Tibial nerve (tissue), 4 donors: ENCODE data around the gene OR2S2.
"Not testable (repeated sequence)": the region's sequence is repeated elsewhere in the genome, so short reads cannot be mapped to it uniquely, and the experiment has no call there.

Source experiments
- CTCF ChIP-seq, 5 experiments: fragments of 200-600 bp in 3 of 5; fragments of 450-650 bp in 2 of 5; sonication (generic) in 3 of 5; IDR thresholded peaks; one replicate each; pipeline ENCODE4 v1.5.1; 2016 to 2019; ENCODE audit warnings: antibody characterized with exemption in 5 of 5, mild to moderate bottlenecking in 3 of 5, moderate library complexity in 2 of 5
- EP300 ChIP-seq, 2 donors: sonication (generic); formaldehyde crosslinking; IDR thresholded peaks; one replicate each; pipeline ENCODE4 v1.6.1; 2017; ENCODE audit warnings: antibody characterized with exemption in 2 of 2, mild to moderate bottlenecking in 1 of 2

GRCh38 chr9:35993136-35993535 is 35.2 kb upstream of the OR2S2 start:
- not testable (repeated sequence) for TF ChIP-seq CTCF, EP300 (IDR thresholded peaks at IDR 0.05)
